SH-SY5Y (cell line): ENCODE results near the gene VPS13D.

Experiments used
- GATA2 ChIP-seq: IDR thresholded peaks from 2 replicates; pipeline ENCODE4 v1.6.1; 2011; ENCODE audit warnings: mild to moderate bottlenecking, low read depth, low read length
- GATA3 ChIP-seq: IDR thresholded peaks from 2 replicates; pipeline ENCODE4 v1.6.1; 2011; ENCODE audit warnings: low read depth, mild to moderate bottlenecking, low read length, moderate library complexity

VPS13D gene

DNA sequence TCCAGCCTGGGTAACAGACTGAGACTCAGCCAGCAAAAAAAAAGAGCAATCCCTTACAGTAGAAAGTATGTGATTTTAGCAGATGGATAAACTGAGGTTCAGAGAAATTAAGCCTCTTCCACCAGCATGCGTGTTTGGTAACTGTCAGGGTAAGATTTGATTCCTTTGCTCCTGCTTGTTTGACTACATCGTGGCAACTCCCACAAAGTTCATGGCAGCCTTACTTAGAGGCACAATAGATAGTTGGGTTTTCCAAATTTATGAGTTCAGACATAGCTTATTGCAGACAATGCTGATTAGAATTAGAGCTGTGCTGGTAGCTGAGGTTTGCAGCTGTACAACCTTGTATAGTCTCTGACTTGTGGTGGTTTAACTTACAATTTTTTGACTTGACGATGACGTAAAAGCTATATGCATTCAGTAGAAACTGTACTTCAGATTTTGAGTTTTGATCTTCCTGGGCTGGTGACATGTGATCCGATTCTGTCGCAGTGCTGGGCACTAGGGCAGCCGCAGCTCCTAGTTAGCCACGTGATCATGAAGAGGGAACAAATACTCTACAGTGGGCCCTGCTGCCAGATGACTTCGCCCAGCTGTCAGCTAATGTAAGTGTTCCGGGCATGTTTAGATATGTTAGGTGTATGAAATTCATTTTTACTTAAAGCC, 220.4 kb downstream of the VPS13D start:
- TF ChIP-seq GATA3 (no peak), GATA2 (no peak)

DNA sequence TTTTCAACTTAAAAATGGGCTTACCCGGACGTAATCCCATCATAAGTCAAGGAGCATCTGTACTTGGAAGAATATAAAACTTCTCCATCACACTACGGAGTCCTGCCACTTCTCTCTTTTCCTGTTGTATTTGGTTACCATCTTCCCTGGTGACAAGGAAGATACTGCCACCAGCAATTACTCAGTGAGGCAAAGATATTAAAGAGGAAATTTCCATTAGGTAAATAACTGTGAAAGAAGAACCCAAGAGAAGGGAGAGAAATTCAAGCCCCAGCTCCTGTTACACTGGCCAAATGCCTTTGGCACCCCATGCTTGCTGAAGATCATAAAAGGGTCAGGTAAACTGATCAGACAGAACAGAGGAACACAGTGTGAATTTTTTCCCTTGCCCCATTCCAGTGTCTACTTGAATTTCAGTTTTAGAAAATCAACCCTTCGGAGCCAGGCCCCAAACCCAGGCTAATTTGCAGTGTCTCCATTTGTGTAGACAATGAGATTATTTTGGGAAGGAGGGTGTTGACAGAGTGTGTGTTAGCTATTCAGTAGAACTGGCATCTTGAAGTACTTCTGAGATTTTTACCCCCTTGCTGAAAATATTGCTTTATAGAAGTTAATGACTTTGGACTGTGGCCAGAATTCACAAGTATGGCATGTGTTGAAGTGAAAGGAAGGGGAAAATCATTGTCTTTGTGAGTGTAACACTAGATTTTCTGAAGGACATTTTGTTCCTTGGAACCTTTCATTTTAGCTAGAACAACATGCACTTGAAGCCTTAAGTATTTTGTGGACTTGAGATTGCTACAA, 221.1 kb downstream of the VPS13D start:
- TF ChIP-seq GATA3 (no peak), GATA2 (no peak)

DNA sequence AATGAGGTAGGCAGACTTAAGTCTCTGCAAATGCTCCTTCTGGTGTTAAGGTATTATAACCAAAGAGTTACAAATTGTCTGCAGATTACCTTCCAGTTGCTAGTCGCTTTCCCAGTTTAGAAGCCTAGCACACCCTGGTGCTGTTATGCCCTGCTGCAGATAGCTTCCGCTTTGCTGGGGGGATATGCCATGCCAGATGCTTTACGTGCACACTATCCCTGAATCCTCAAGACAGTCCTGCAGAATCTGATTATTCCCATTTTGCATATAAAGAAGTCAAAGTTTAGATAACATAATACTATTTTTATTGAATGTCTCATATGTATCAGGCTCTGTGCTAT, 221.7 kb downstream of the VPS13D start:
- no peak for TF ChIP-seq GATA3
- TF ChIP-seq GATA2: no peak

DNA sequence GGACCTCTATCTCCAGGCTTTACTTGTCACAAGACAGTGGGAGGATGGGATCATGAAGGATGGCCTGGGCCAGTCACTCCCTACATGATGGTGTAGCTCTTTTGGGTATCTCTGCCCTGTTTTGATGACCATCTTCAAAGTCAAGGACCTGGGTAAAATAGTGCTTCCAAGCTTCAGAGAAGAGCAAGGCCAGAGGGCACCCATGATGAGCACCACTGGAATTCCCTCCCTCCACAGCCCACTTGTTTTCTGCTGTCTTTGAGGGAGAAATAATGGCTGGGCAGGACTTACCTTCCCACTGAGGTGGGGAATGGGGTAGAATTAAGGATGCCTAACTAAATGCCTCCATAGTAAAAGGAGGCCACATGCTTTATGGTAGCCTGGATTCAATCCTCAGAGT, 222.4 kb downstream of the VPS13D start:
- TF ChIP-seq GATA2: no peak
- no peak for TF ChIP-seq GATA3

DNA sequence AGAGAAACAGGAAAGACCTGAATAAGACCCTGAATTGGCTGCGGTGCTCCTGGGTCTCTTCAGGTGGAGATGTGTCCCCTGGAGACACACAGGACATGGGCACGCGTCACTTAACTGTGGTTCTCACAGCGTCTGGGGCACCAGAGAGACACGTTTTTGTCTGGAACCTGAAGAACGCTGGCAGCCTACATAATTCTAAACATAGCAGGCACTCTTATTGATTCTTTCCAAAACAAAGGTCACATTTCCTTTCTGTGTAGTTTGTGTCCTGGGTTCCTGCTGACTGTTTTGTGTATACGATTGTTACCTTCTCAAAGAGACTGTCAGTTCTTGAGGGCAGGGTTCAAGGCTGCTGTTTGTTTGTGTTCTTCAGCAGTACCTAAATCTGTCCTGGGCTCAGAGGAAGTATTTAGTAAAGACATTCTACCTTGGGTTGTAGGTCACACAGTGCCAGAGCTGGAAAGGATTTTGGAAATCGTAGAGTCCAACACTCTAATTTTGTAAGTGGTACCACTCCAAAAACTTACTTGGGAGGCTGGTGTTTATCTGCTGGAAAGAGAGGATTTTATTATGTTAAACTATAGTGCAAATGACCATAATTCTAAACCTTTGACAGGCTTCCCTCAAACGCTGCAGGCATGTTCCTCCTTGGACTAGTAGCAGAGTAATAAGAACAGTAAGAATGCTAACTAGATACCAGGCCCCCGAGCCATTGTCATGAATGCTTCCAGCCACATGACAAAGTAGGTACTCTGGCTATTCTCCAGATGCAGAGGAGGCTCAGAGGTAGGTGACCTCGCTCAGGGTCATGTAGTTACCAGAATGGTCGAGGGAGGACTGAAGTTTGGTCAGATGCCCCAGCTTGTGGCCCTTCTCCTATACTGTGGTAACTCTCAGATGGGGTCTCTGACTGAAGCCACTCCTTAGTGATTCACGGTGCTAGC, 223.8 kb downstream of the VPS13D start:
- TF ChIP-seq GATA3 (no peak), GATA2 (no peak)

DNA sequence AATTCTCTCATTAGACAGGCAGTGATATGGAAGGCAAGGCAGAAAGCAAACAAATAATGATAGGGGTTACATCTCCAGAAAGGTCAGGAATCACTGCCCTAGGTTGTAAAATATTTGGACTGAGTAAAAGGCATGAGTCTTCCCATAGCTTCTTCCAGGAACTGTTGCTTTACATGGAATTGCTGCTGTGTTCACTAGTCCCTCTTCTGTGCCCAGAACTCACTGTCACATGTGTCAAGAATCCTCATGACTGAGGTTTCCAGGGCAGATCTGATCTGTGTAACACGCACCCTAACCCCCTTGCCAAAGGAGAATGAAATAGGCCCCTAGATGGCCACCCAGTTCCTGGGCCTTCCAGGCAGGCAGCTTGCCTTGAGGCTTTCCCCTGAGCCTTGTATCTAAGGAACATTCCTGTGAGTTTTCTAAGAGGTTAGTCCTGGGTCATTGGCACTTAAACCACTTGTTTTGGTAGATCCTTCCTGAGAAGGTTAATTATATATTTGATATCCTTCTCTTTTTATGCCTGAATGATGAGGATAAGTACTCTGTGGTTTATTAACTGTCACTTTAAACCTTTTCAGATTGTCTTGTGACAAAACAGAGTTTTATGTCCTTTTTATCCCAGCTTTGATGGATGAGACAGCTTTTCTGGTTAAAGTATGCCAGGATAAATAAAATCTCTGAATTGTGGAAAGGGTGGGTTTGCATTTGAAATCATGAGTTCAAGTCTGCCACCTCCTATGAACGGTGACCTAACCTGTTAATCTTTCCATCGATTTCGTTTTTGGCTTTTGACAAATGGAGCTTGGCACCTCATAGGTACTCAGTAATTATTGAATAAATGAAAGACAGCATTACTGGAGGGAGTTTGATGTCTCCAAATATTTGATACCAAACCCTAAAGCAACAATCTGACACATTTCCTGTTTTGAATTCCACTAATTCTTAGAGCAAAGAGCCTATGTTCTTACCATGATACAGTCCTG, 224.9 kb downstream of the VPS13D start:
- TF ChIP-seq GATA2: no peak
- TF ChIP-seq GATA3: no peak

DNA sequence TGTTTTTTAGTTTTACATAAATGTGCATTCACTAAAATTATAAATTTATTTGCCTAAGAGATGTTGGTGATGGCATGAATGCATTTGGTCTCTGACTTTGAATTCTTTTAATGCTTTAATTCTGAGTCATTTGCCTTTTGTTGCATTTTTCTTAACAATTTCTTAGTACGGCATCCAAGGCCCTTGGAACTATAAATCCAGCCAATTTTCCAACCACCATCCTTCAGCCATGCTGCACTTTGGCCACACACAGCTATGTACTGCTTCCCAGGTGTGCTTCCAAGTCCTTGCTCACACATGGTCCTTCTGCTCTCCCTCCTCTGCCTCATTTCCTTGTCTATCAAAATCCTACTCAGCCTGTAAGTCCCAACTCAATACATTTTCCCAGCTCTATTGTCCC, 227.1 kb downstream of the VPS13D start:
- TF ChIP-seq GATA3: no peak
- TF ChIP-seq GATA2: no peak

DNA sequence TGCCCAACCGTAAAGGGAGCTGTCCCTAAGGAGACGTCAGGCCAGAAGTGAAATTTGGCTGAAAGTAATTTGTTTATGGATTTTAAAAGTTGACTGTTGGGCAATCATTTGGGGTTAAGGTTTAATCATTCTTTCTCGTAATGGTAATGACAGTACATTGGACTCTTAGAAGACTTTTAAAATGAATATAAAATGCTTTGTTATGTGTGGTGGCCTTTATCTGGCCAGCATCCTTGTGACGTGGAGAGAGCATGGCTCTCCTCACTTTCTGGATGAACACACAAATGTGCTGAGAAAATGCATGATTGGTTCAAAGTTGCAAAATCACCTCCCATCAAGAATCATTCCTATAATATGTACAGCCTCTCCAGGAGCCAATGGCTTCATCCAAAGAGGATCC, 227.9 kb downstream of the VPS13D start:
- no peak for TF ChIP-seq GATA2
- TF ChIP-seq GATA3: no peak

DNA sequence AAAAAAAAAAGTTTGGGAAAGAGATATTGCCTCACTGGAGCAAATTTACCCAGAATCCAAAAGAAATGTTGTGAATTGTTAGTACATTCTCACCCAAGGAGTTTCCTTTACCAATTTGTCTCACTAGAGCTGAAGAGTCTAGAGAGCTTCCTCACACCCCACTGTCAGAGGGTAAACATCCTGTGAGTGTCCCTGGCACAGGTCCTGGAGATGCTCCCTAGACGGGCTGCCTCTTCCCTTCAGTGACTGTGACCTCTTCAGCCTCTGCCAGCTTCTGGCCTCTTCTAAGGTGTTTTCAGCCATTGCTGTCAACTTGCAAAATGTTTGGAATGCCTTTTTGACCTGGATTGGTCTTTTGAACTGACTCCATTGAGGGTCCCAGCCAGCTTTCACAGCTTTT, 228.7 kb downstream of the VPS13D start:
- no peak for TF ChIP-seq GATA2
- no peak for TF ChIP-seq GATA3

DNA sequence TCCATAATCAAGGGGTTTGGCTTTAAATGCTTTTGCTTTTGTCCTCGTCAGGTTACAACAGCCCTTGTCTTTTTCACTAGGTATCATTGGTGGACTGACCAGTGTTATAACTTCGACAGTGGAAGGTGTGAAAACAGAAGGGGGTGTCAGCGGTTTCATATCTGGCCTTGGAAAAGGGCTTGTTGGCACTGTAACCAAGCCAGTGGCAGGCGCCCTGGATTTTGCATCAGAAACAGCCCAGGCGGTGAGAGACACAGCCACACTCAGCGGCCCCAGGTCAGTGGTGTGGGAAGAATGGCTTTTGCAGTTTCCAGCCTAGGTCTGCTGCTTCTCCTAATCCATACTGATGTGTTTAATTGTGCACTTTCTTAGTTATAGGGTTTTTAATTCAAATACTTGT, 230.3 kb downstream of the VPS13D start:
- no peak for TF ChIP-seq GATA2
- no peak for TF ChIP-seq GATA3

DNA sequence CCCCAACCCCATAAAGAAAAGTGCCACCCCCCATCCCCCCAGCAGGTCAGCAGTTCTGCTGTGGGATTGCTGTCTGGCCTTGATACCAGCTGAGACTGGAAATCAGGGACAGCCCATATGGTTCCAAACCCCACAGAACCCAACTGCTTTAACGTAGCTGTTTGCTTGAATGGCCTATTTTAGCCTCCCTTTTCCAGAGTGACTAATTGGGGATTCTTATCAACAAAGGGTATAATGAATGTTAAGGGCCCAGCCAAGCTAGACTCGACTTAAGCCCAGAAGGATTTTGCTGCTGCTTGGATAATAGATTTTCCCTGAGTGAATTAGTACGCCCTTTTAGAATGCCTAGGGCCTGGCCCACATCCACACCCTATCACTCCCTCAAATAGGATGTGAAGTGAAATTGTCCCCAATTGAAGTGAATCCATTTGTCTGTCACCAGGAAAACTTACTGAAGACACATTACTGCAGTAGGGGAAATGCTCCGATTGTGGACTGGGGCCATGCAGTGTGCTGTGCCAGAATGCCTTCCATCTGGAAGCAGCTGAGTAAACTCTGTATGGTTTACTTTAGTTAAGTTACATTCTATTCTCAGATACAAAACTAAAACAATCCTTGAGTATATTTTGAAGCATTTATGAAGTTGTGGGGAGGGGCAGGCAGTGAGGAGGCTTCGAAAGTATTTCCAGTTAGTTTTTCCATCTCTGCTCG, 231.2 kb downstream of the VPS13D start:
- TF ChIP-seq GATA2 (no peak), GATA3 (no peak)

DNA sequence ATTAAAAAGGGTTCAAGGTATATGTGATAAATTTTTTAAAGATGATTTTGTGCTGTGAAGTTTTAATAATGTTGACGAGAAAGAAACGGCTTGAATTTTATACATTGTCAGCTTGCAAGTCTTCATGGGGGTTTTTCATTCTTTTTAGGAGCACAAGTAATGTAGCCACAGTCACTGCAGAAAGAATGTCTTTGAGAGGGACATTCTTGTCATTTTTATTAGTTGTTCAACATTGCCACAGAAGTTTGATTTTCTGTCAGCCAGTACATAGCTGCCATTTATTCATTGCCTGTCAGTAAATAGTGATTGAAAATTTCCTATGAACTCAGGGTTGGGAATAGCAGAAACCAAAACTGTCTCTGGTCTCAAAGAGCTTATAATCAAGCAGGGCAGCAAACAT, 231.9 kb downstream of the VPS13D start:
- no peak for TF ChIP-seq GATA3

DNA sequence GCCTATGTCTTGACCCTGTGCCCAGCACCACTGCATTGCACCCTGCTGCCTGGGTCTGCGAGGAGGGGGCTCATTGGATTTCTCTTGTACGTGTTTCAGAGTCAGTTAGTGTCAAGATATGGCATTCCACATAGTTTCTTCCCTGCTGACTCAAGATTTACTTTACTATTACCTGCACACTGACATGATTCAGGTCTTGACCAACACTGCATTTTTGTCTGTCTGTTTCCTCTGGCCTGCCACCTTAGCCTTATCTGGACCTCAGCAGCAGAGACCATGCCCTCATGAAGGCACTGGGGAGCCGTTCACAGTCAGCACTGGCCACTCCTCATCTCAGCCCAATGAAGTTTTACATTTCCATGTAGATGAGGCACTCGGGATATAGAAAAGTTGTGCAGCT, 232.8 kb downstream of the VPS13D start:
- TF ChIP-seq GATA3 (no peak), GATA2 (no peak)
